NCI-H2107 treated with DMSO at 0.1 percent for 48 hours (cell line): ENCODE measurements around the gene RNF175.

Experiments used
- DNase-seq: peaks from one replicate; lab custom pipeline; 2025; ENCODE audit not compliant: unreplicated experiment; lab: John Stamatoyannopoulos, UW

Gene RNF175

DNA sequence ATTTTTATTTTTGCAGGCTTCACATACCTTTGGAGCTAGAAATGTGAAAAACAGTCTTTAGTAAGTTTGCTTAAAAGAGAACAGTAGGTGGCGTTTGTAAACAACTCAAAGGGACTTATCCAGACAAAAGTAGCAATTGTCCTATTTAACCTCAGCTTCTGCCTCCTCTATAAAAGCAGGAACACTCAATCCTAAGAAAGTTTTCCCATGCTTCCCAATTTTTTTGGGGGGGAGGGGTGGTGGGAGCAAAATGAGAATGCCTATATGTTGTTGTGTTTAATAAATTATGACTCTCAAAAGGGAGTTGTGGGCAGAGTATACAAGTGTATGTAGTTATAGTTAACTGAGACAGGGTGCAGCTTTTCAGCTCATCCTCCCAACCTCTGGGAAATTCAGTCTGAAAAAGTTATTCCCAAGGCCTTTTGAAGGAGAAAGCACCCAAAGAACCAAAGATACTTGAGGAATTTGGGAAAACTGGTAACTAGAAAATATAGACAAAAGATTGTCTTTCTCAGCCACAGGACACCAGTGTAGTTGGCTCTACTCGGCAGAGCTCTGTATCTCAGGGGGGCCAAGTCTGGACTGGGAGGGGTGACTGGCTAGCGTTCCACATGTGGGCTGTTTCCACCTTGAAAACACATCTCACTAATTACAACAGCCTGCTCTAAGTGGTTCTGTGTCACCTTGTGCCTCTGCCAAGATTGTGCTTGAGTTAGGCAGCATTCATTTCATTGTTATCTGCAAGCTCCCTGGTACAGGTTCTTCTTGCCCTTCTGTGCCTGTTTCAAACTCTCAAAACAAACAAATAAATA, 26.3 kb upstream of the RNF175 start:
- no peak for DNase-seq

DNA sequence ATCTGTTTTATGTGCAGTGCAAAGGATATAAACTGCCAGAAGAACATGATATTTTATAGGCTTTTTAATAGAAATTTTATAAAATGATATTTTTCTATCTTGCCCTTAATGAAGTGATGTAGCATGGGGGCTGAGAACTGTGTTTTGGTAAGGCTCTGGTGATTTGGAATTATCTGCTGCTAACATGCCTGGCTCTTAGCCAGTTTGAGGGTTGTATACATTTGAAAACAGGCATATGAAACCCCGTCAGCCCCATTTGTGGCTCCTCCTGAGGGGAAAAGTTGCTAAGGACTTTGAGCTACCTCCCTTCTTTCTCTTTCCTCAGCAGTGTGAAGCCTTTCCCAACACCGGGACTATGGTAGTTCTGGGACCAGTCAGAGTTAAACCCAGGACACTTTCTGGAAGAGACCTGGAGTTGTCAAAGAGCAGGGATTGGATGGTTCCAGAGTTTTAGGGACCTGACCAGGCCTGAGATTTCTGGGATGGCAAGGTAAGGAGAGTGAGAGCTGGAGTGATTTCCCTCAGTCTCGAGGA, 24.4 kb upstream of the RNF175 start:
- no peak for DNase-seq

- DNase-seq, result no peak
These were observed 22.8 kb upstream of the RNF175 start for GRCh38 chr4:153782581-153782980.

- DNase-seq, result no peak
These were observed 22.0 kb upstream of the RNF175 start for GRCh38 chr4:153781717-153782416.

- DNase-seq, result no peak
These were observed 21.5 kb upstream of the RNF175 start for GRCh38 chr4:153781280-153781679.

GRCh38 chr4:153780876-153781275, 21.1 kb upstream of the RNF175 start:
- DNase-seq, result no peak

- no peak for DNase-seq
These were observed 20.4 kb upstream of the RNF175 start for GRCh38 chr4:153780221-153780620.

DNA sequence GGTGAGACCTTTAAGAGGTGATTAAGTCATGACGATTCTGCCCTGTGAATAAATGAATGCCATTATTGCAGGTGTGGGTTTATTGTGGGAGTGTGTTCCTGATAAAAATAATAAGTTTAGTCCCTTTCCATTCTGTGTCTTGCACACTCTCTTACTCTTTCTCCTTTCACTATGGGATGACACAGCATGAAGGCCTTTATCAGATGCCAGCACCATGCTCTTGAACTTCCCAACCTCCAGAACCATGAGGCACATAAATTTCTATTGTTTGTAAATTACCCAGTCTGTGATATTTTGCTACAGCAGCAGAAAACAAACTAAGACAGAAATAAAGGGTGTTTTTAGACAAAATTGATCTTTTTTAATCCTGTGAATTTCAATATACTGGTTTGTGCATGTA, 18.6 kb upstream of the RNF175 start:
- no peak for DNase-seq

- DNase-seq, result no peak
These were observed 17.6 kb upstream of the RNF175 start for GRCh38 chr4:153777421-153777820.

DNA sequence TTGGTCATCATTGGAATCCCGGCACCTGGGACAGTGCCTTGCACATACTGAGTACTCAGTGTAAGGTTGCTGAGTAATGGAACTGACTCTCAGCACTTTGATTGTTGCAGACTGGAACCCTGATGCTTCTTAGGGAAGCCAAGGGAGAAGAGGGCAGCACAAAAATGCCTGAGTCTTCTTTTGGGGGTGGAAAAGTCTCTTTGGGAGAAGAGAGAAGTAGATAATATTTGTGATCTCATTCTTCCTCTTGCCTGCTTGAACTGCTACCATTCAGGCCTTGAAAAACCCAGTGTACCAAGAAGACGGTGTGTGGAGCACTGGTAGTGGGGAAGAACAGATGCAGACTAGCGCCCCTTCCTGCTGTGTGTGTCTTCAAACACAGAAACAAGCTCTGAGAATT, 16.8 kb upstream of the RNF175 start:
- DNase-seq, result no peak

DNA sequence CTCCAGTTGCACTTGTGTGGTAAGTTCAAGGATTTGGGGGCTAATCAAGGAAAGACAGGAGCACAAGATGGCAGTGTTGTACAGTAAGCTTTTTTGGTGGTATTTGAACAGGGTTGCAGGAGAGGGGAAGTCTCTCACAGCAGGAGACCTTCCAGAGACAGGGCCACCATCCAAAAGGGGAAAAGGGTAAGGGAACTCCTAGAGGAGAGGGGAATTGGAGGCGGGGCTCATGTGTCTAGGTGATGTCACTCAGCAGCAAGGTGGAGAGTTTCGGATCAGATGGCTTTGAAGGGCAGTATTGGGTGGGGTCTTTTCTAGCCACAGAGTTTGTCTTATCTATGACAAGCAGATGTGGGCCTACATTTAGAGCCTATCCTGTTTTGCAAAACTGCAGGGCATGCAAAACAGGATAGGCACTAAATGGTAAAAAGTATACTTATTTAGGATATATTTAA, 13.4 kb upstream of the RNF175 start:
- DNase-seq, result no peak

- DNase-seq, result no peak
These were observed 11.2 kb upstream of the RNF175 start for GRCh38 chr4:153771046-153771445.

- DNase-seq, result no peak
These were observed 6.9 kb upstream of the RNF175 start for GRCh38 chr4:153766758-153767157.

DNA sequence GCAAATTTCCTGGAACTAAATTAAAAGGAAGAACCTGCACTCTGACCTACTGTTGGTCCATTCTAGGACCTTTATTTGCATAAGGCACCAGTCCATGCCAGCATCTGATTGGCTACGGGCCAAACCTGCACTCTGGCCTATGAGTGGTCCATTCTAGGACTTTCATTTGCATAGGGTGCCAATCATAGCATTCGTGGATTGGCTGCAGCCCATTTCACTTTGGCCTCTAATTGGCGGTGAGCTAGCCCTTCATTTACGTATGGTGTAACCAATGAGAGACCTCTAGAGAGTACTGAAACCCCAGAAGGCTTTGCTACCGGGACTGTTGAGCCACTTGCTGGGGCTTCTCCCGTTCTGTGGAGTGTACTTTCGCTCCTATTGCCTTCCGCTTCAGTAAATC, 6.1 kb upstream of the RNF175 start:
- no peak for DNase-seq

- DNase-seq, result peak; percentile 40
These were observed 5.0 kb upstream of the RNF175 start for GRCh38 chr4:153764601-153765368.

GRCh38 chr4:153763404-153763803, 3.6 kb upstream of the RNF175 start:
- DNase-seq, result no peak

DNA sequence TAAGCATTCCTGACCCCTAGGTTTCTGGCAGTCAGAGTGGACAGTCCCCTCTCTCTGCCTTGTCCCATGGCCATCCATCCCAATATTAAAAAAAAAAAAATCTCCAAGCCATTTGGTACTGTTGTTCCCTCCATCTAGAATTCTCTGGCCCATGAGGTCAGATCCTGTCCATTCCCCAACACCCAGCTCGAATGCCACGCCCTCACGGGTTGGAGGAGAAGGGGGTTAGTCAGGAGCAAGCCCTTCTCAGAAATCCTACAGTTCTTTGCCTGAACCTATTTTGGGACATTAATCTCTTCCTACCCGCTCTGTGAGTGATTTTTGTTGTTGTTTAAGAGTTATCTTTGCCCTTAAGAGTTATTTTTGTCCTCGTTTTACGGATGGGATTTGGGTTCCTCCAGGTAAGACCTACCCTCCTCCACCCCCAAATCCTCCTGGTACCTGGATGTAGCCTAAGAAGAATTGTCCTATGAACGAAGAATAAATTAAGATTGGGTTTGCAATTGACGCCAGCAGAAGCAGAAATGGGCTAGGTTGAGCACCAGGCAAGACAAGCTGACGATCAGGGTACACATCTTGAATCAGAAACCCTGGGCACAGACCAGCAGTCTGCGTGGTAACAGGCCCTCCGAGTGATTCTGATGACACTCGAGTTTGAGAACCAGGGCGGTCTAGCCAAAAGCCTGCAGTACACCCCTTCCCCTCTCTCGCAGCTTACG, 977 bp downstream of the RNF175 start:
- DNase-seq, result no peak

GRCh38 chr4:153758136-153758535, 1.7 kb downstream of the RNF175 start:
- no peak for DNase-seq

- DNase-seq, result no peak
These were observed 2.4 kb downstream of the RNF175 start for GRCh38 chr4:153757407-153757806.

GRCh38 chr4:153755186-153755585, 4.6 kb downstream of the RNF175 start:
- DNase-seq, result no peak
